NCI-H2227 (cell line): ENCODE data around the gene MAGI1.
"Not testable (repeated sequence)": the region's sequence is repeated elsewhere in the genome, so short reads cannot be mapped to it uniquely, and the experiment has no call there.

ENCODE experiments used
- DNase-seq: peaks from one replicate; lab custom pipeline; 2025; ENCODE audit not compliant: unreplicated experiment; lab: John Stamatoyannopoulos, UW

MAGI1 gene

DNA sequence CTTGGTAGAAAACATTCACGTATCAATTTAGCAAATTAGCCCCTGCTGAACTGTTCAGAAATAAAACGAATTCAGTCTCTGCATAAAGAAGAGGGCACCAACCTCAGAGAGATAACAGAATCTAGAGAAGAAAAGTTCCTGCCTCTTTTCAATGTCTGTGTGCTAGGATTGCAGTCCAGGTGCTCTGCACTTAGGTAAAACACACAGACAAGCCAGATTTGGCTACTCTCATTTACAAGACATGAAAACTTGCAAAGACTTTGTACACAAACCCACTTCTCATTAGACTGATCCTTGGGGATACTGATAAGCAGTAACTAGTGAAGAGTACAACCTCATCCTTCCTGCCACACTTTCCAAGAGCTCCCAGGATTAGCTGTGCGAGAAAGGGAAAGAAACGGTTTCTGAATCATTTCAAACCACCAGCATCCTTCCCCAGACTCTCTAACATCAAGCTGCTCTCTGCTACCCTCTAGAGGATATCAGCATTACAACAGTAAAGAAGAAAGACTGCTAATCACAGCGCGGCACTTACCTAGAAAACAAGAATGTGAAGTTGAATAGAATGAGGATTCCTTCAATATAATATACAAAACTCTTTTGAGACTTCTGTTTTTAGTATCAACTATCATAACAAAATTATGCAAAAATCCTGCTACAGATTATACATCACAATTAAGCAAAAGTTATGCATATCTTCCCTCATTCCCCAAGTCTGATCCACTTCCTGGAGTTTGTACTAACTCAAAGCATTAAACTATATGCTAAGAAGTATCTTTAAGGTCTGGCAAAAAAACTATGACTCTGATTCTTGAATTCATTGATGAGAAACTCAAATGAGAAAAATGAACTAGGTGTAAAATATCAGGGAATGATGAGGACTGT is 306.4 kb downstream of the MAGI1 start:
- DNase-seq: peak; percentile 70

DNA sequence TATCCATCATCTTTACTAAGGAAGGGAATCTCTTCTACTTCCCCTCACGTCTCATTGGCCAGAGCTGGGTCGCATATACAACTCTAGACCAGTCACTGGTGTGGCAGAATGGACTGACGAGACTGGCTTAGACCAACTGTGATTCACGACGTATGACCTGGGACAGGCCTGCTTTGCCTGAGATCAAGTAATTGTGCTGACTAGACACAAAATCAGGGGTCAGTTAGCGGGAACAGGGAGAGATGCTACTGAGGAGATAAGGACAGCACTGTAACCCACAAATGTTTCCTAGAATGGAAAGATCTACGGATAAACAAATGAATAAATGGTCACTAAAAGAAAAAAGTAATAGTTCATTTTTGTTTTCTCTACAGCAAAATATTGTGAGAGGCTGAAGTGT is 308.3 kb downstream of the MAGI1 start:
- no peak for DNase-seq

DNA sequence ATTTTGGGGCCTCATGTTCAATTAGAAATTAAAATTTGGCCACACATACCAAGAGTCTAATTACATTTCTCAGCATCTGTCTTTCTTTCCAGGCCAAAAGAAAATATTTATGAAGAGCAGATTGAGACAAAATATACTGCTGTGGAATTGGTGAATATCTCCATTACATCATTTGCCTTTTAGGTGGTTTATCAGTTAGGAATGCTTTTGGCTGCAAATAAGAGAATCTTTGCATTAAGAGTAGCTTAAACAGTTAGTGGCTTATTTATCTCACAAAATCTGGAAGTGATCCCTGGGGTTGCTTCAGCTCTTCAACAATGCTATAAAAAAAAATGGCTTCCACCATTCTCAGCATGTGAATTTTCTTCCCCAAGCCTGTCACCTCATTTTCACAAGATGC is 308.7 kb downstream of the MAGI1 start:
- no peak for DNase-seq

DNA sequence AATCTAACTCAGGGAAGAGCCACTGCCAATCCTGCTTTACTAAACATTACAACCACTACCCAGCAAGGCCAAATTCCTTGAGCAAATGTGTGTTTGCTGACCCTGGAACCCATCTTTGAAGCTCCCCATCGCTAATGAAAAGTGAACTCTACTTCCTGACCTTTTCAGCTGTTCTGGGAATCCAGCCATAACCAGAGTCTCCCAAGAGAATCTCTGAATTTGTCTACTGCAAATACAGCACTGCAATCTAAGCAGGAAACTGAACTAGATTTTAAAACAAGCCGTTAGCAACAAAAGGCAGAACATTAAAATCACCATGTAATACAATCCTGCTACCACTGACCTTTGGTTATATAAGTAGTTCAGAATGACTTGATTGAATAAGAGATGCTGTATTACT is 309.2 kb downstream of the MAGI1 start:
- no peak for DNase-seq

DNA sequence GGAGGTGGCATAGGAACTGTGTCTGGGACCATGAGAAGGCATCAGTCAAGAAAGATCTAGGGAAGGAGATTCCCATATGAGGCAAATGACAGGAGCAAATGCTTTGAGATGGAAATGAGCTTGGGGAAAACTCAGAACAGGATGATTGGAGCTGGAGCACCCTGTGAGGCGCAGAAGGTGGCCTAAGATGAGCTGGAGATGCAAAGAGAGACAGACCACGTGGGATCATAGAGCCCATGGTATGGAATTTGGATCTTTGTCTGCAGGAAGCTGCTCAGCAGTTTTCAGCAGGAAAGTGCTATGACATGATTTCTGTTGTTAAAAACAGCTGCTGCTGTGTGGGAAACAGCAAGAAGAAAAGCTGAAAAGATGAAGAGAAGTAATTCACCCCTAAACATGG is 310.6 kb downstream of the MAGI1 start:
- no peak for DNase-seq

DNA sequence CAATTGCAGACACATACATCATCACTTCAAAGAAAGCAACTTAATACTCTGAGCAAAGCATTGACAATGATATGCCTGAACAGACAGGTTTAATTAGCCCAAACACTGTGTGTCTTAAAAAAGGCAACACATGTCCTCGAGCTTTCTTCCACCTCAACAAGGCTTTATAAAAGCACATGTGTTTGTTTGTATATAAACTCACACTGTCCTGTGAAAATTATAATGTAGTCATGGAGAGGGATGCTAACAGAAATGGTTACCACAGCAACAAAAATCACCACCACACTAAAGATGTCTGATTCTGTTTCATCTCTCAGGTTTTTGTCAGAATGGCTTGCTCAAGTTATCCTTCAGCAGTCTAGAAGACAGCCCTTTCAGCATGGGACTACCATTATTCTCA is 314.7 kb downstream of the MAGI1 start:
- peak; percentile 0 for DNase-seq

DNA sequence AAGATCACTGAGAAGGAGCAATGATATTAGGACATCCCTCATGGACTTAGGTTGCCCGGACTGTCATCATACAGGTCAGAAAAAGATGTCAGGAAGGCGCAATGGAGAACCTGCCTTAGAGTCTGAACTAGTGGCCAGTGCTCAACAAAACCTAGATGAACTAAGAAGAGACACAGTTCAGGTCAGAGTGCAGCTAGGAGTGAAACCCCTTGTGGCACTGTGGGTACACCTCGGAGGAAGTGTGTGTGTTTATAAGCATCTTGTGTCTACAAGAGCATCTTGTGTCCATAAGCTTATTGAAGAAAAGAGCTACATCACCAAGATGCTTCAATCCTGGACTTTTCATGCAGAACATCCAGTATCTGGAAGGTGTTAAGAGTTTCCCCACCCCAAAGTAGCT is 315.7 kb downstream of the MAGI1 start:
- DNase-seq: no peak

DNA sequence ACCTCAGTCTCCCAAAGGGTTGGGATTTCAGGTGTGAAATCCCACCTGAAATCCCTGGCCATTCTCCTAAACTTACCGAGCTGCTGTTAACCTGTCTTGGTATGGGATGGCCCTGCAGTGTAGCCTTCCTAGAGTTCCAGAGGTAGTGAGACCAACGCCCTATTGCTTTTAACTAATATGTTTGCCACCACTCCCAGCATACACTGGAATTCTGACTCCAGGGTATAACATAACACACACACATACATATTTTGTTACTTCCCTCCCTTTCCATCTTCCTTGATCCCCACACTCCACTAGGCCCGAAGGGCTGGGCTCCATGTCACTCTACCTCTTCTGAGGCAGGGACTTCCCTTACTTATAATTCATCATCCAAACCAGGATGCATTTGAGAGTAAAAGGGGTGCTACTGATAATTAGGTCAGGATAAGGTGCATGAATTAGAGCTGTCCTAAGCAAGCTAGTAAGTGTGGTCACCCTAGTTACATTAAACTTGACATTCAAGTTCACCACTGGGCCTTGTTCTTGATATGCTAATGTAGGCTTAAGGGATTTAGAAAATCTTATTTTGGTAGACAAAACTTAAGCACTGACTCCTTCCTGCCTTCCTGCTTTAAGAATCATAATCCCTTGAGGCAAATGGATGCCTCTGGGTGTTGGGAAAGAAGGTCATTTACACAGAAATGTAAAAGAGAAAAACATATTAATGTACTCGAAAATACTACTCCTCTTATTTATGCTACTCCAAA is 317.6 kb downstream of the MAGI1 start:
- DNase-seq: no peak

DNA sequence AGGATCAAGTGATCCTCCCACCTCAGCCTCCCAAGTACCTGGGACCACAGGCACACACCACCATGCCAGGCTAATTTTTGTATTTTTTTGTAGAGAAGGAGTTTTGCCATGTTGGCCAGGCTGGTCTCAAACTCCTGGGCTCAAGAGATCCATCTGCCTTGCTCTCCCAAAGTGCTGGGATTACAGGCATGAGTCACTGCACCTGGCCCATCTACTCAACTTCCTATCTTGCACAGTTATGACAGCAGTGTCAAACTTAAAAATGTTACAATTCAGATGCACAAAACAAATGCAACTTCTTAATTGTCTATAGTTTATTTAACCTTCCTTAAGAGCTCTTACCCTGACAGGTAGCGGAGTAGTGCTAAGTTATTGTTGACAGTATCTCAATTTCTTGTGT is 319.1 kb downstream of the MAGI1 start:
- not testable (repeated sequence) for DNase-seq

DNA sequence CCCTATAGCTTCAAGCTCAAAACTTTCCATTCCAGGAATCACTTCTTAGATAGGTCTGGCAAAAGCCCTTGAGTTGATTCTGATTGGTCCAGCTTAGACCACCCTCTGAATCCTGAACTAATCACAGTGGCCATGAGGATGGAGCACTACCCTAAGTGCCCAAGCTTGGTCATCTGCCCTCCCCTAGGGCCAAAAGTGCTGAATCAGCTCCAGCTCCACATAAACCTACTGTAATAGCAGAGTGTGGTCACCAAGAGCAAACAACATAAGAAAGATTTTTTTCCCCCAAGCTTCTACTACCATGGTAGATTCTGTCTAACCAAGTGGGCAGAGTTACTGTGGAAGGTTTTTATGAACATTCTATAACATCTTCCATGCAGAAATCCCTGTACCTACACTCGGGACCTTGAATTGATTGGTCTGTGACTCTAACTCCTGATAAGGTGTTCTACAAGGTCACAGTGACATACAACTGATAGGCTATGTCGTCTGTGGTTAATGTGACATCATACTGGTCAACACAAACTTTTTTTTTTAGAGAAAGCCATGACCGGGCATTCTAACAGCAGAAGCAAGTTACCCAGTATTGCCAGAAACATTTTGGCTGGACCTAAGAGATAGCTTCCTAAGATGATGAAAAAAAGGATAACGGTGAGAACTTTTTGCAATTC is 320.9 kb downstream of the MAGI1 start:
- no peak for DNase-seq

DNA sequence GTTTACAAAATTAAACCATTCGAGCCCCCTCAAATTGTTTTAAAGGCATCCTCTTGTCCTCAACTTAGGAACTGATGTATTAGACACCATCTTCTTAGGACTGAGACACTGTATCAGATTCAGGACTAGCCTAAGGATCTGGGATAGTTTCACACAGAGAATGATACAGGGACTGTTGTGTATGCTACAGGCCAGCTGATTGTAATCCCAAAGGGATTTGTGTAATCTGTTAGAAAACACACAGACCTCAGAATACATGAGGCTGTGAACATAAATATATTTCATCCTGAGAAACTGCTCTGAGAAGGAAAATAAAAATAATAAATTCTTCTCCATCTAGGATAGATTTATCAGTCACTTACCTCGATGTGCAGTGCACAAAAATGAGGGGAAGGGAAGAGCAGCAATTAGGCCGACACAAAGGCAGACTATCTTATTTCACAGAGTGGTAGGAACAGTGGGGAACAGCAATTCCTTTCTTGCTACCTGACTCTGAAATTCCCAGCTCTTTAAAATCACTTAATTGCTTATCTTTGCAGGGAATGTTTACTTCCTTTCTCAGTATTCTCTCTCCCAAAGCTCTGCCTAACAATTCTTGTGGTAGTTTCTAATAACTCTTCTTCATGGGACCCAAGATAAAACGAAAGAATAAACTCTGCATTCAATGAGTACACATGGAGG is 322.5 kb downstream of the MAGI1 start:
- DNase-seq: no peak

DNA sequence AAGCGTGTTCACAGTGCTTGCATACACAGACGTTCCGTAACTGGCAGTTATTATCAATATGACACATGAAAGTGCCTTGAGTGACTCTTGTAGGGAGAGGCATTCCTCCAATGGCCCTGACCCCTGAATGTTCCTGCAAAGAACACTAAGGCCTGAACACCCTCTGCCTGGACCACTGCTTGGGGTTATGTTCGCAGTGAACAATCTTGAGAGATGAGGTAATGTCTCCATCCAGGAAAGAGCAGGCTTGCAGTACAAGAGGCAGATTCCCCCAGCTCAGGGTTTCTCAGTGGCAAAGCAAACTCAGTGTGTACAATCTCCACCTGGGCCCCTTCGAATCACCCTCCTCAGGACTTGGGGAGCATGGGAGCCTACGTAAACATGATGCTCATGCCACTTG is 324.6 kb downstream of the MAGI1 start:
- peak; percentile 0 for DNase-seq

DNA sequence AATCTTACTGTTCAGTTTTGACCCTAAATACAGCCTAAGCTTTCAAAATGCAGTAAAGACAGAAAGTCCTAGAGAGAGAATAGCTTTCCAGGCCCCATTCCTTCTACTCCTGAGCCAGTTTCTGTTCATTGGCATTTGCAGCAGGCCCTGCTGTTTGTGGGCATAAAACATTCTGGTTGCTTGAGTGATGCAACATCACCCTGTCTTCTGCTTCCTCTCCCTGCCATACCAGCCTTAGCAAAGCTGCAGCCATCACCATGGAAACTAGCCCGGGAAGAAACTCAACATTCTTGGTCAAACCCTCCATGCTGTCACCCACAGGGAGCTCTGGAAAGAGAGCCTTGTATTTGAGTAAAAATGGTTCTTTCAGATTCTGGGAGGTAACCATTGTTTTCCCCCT is 325.7 kb downstream of the MAGI1 start:
- peak; percentile 9 for DNase-seq

DNA sequence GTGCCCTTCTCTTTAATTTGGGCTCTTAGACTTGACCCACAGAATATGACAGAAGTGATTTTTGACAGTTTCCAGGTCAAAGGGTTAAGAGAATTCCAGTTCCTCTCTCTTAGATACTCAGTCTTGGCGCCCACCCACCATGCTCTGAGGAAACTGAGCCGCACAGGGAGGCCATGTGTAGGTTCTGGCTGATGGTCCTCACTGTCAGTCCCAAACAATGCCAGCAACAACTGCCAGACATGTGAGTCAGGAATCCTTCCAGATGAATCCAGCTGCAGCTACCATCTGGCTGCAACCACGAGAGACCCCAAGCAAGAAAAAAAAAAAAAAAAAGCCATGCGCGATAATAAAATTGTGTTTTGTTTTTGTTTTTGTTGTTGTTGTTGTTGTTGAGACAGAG is 326.6 kb downstream of the MAGI1 start:
- no peak for DNase-seq

DNA sequence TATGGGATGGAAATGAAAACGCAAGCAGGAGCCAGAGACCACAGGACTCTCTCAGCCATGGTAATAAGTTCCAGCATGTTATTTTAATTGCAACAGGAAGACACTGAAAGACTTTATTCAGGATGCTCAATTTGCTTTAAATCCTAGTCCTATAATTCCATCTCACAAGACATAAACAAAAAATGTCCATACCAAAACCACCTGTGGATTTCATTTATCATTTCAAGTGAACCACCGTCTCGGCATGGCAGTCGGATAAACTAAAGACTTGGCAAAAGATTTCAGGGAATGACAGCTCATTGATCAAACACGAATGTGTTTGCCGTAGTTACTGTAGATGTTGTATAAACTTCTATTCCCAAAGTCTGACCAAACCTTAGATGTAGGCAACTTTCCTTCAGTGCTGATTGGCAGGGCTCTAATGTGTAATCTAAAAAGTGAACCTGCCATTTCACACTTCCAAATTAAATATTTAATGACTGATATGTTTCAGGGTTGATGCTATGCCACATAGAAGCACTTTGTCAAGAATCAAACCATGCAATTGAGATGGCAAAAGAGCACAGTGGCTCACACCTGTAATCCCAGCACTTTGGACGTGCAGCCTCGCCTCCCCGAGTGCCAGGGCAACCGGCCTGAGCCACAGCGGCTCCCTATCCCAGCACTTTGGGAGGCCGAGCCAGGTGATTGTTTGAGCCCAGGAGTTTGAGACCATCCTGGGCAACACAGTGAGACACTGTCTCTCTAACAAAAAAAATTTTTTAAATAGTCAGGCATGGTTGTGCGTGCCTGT is 331.7 kb downstream of the MAGI1 start:
- no peak for DNase-seq

DNA sequence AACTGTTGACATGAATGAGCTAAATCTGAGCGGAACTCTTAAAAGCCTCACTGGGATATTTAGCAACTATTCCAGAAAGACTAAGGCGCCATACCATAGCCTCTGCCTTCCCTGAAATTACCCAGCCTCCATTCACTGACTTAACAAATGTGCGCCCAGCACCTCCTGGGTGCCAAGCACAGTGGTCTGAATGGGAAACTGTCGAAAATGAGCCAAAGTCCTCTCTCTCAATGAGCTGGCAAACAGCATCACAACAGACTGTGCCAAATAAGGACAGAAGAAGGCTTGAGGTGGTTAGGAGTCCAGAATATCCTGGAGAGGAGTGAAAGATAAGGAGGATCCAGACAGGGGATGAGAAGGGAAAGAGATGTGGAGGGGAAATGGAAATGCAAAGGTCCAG is 332.4 kb downstream of the MAGI1 start:
- DNase-seq: no peak

DNA sequence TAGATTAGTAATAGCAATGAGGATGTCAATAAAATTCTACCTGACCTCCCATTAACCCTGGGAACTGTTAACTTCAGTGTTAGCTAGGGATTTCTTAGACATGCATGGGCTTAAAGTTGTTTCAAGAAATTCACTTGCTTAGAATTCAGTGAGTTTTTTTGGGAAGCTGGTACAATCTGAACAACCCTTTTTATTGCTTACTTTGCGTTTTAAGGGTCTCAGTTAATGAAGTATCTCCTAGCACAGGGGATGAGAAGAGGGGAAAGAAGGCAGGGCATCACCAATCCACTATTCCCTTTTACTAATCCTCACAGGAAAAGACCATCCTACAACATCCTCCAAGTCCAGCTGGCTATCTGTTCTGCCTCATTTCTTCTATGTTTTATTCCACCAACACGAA is 334.9 kb downstream of the MAGI1 start:
- no peak for DNase-seq

DNA sequence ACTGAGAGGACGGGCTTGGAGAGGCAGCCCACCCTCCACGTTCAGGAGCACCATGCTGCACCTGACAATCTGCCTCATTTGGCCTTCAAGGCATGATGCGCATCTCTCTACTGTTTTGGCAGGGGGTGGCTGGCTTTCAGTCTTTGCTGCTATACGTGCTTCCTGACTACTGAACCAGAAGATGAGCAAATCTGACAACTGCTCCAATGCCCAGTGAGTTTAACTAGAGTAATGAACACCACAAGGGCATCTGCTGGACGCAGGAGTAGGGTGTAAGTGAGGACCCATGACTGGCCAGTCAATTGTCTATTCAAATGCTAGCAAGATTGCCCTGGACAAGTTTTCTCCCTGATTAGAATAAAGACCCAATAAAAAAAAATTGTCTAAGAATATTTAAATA is 335.7 kb downstream of the MAGI1 start:
- DNase-seq: no peak

DNA sequence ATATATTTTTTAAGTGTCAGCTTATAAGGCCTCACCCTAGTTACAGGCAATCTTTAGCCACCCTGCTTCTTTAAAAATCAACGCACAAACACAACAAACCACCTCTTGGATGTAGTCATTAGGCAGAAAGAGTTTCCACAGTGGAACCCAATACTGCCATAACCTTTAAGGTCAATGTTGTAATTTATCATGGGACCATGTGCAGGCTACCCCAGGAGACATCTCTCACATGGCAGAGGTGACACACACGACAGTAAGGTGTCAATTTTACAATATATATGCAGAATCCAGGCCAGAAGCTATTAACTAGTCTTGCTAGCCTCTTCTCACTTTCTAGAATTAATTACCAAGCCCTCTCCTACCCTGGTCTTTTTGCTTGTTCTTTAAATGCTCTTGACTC is 336.5 kb downstream of the MAGI1 start:
- DNase-seq: no peak

DNA sequence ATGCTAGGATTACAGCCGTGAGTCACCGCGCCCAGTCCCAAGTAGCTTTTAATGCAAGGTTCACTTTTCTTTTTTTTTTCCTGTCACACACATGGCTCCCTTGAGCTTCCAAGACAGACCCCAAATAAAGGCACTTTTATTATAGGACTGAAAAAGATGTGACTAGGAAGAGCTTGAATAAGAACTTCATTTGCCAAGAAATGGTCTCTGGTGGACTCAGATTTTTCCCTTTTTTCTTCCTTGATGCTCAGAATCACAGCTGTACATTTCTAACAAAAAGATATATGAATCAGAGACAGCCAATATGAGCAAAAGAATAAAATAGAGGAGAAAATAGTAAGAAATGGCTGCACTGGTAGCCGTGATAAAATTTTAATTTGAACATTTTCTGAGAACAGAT is 337.2 kb downstream of the MAGI1 start:
- no peak for DNase-seq

DNA sequence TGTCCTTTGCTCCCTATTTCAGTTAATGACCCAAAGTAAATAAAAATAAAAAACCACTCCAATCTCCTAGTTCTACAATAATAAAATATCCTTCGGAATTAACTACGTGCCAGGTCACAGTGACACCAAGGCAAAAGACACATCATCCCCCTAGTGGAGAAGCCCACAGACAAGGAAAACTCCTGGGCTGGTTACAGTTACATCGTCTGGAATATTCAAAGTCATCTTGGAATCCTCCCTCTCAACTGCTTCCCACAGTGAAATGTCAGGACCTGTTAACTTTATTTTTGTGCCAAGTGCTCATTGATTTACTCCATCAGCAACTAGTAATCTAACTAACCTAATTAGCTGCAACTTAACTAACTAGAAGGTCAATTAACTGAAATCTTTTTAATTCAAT is 349.3 kb downstream of the MAGI1 start:
- DNase-seq: no peak
